Testis (tissue), 3 donors: Measurements from ENCODE around the gene SMIM1. TPM values are rescaled to one million over a fixed set of nuclear protein-coding genes. Genes with fewer than 3 reads are reported as not detected.

Source experiments
- DNase-seq: peaks from one replicate; pipeline ENCODE4 v3.0.0-alpha.2; 2019
- H3K27ac ChIP-seq, 2 donors: fragments of 200-600 bp; sonication (generic); one replicate each; pipeline ENCODE4 v1.5.1; 2019
- H3K27me3 ChIP-seq: fragments of 200-600 bp; sonication (generic); one replicate; pipeline ENCODE4 v1.5.1; 2019
- H3K36me3 ChIP-seq: fragments of 200-600 bp; sonication (generic); one replicate; pipeline ENCODE4 v1.5.1; 2017; ENCODE audit warnings: low read depth; ENCODE audit errors: missing control alignments
- H3K4me1 ChIP-seq: fragments of 200-600 bp; sonication (generic); one replicate; pipeline ENCODE4 v1.5.1; 2019
- H3K4me3 ChIP-seq, 2 donors: fragments of 200-600 bp; sonication (generic); one replicate each; pipeline ENCODE4 v1.5.1; 2017 to 2019
- H3K9me3 ChIP-seq: fragments of 200-600 bp; sonication (generic); one replicate; pipeline ENCODE4 v1.5.1; 2017
- POLR2A ChIP-seq: fragments of 450-650 bp; IDR thresholded peaks from one replicate; pipeline ENCODE4 v1.6.1; 2017; ENCODE audit warnings: antibody characterized with exemption, mild to moderate bottlenecking, moderate library complexity
- WGBS, 2 donors: methylation state at CpG; one replicate each; pipeline ENCODE4 v1.1.5; 2018; 5-methylcytosine and 5-hydroxymethylcytosine counted together
- intact Hi-C: fragments of 100-400 bp; cut with DNase I; formaldehyde crosslinking; loops from one replicate; pipeline ENCODE4 v1.15.1; 2023; ENCODE audit warnings: low total_unique reads
- polyA plus RNA-seq: library from polyadenylated mRNA; stranded (reverse); fragments of 350-450 nt; fragmentation: Illumina TruSeq; extraction: RNeasy Lipid Tissue Mini Kit (QIAGEN cat#74804); gene quantifications from one replicate; pipeline ENCODE4 v1.2.3, GENCODE V29; 2014; ENCODE audit warnings: low read depth, low replicate concordance; ENCODE audit not compliant: insufficient read depth
- total RNA-seq, 2 donors: library from RNA; depleted of rRNA; stranded (reverse); fragments of >200 nt; gene quantifications; one replicate each; pipeline ENCODE4 v1.2.3, GENCODE V29; 2016
- TF ChIP-seq, protein P1 (sequence below), 3 experiments: fragments of 450-650 bp in 2 of 3; fragments of 200-600 bp in 1 of 3; sonication (generic) in 1 of 3; IDR thresholded peaks; one replicate each; pipeline ENCODE4 v1.5.1; 2016 to 2019; ENCODE audit warnings: antibody characterized with exemption in 3 of 3, mild to moderate bottlenecking in 2 of 3, moderate library complexity in 1 of 3

SMIM1 gene
- total and polyA plus RNA-seq, 3 donors from 2014 or later = 92.9 to 213 (median 205) TPM

DNA sequence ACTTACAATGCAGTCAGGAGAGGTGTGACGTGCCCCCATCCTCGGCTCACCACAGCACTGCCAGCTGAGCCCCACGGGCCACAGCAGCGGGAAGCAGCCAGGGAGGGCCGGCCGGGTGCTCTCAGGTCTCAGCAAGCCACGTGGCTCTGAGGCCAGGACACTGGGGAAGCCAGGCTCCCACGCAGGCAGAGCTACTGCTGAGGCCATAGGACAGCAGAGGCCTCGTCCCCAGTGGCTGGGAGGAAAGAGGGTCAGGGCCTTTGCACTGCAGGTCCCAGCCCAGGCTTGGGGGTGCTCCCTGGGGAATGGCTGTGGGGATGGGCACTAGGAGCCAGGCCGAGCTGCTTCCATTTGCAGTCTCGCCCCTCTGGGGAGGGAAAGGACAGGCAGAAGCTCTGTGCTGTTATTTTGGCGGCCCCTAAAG lies 18.0 kb downstream of the SMIM1 start:
- 44 to 51% methylated on average over 6 to 9 of the region's 12 CpGs for WGBS, 2 donors
- Histone ChIP-seq H3K27ac (no peak overlapping the region), H3K9me3 (no peaks in the 10 kb centered on the region), H3K36me3 (no peaks in the 10 kb centered on the region), H3K4me1 (peaks cover 26% of the 10 kb centered on the region), H3K27me3 (no peaks in the 10 kb centered on the region), H3K4me3 (no peak overlapping the region)
- DNase-seq = no peak
- intact Hi-C loops = no loop called here
- TF ChIP-seq, protein P1, sequence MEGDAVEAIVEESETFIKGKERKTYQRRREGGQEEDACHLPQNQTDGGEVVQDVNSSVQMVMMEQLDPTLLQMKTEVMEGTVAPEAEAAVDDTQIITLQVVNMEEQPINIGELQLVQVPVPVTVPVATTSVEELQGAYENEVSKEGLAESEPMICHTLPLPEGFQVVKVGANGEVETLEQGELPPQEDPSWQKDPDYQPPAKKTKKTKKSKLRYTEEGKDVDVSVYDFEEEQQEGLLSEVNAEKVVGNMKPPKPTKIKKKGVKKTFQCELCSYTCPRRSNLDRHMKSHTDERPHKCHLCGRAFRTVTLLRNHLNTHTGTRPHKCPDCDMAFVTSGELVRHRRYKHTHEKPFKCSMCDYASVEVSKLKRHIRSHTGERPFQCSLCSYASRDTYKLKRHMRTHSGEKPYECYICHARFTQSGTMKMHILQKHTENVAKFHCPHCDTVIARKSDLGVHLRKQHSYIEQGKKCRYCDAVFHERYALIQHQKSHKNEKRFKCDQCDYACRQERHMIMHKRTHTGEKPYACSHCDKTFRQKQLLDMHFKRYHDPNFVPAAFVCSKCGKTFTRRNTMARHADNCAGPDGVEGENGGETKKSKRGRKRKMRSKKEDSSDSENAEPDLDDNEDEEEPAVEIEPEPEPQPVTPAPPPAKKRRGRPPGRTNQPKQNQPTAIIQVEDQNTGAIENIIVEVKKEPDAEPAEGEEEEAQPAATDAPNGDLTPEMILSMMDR (IDR thresholded peaks at IDR 0.05) = no peak
- TF ChIP-seq POLR2A = no peak

DNA sequence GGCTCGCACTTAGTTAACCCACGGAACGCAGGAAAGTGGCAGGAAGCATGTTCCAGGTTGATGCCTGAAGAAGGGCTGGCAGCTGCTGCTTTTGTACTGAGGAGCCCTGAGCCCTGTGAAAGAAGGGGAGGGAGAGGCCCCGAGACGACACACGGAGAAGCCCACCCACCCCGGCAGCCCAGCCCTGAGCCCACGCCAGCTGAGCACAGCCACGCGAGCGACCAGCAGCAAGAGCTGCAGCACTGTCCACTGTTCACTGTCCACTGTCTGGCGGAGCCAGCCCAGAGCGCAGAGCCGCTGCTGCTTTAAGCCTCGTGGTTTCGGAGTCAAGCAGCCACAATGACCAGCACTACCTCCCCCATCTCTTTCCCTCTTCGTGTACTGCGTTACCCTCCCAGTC lies 18.4 kb downstream of the SMIM1 start:
- no peaks in the 10 kb centered on the region for H3K27me3 ChIP-seq
- no peak for DNase-seq
- H3K9me3 ChIP-seq = no peaks in the 10 kb centered on the region
- TF ChIP-seq POLR2A = no peak
- TF ChIP-seq, protein P1 (IDR thresholded peaks at IDR 0.05) = no peak
- intact Hi-C loops = no loop called here
- no peak overlapping the region for H3K4me3 ChIP-seq
- 76 to 80% methylated on average over 18 of the region's 18 CpGs for WGBS, 2 donors
- H3K27ac ChIP-seq = no peak overlapping the region
- peaks cover 26% of the 10 kb centered on the region for H3K4me1 ChIP-seq
- no peaks in the 10 kb centered on the region for H3K36me3 ChIP-seq

DNA sequence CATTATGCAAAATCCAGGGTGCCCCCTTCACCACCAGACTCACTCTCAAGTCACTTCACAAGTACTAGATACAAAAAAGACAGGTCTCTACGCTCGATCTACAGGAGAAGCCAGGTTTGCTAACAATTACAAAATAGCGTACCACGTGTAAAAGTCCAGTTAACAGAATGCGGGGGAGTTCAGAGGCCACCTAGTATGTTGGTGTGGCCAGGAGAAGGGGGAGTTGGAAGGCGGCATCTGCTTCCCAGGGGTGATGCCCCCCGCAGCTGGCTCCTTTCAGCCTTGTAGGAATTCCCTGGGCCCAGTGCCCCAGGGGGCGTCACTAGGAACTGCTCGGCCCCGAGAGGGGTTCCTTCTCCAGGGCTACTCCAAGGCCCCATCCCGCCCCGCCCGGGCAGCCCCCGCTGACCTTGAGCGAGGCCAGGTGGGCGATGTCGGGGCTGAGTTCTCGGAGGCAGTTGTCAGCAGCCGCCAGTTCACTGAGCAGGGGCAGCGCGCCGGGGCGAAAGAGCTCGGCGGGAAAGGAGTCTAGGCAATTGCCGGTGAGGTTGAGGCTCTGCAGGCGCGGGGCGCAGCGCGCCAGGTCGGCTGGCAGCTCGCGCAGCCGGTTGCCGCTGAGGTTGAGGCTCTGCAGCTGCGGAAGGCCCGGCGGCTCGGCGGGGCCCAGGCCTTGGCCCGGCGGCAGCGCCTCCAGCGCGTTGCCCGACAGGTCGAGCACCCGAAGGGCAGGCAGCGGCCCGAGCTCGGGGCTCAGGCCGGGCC lies 23.1 kb downstream of the SMIM1 start:
- H3K4me1 ChIP-seq = peaks cover 27% of the 10 kb centered on the region
- TF ChIP-seq POLR2A = no peak
- TF ChIP-seq, protein P1 (IDR thresholded peaks at IDR 0.05) = no peak
- H3K9me3 ChIP-seq = no peaks in the 10 kb centered on the region
- H3K27me3 ChIP-seq = no peaks in the 10 kb centered on the region
- peak overlapping the region; percentile 87 to 97 for H3K4me3 ChIP-seq
- intact Hi-C loops = no loop called here
- H3K27ac ChIP-seq = no peak overlapping the region
- H3K36me3 ChIP-seq = no peaks in the 10 kb centered on the region
- 4 to 16% methylated on average over 8 to 28 of the region's 53 CpGs for WGBS, 2 donors
- DNase-seq = no peak

DNA sequence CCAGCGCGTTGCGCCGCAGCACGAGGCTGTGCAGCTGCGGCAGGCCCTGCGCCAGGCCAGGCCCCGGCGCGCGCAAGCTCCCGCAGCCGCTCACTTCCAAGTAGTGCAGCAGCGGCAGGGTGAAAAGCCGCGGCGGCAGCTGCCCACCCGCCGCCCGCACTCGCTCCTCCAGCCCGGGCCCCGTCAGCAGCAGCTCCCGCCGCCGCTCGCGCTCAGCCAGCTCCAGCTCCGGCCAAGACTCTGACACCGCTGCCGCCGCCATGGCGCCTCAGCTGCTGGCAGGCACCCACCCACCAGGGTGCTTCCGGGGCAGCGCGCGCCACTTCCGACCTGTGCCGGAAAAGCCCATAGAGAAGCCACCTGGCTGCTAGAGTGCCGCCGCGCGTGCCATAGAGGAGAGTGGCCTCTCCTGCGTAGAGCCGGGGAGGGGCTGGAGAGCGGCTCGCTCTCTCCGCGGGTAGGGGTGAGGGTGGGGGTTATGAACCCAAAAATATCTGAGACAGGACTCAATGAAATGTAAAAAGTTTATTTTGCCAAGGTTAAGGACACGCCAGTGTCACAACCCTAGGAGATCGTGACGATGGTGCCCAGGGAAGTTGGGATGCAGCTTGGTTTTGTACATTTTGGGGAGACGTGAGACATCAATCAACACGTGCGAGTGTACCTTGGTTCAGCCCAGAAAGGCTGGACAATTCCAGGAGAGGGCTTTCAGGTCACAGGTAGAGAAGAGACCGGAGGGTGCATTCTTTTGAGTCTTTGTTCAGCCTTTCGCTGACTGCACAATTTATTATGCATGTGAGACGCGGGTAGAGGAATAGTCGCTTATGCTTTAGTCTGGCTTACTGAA lies 23.9 kb downstream of the SMIM1 start, which contains the start of gene LRRC47:
TSS of gene LRRC47 (minus strand) at position 284 of the 847 bp plus-strand sequence. CDS start at position 262, 22 bp downstream.
- intact Hi-C loops = no loop called here
- 3 to 7% methylated on average over 21 to 39 of the region's 60 CpGs for WGBS, 2 donors
- Histone ChIP-seq H3K27me3 (no peaks in the 10 kb centered on the region), H3K27ac (no peak within 1 kb of the TSS), H3K36me3 (no peaks in the 10 kb centered on the region), H3K9me3 (no peaks in the 10 kb centered on the region), H3K4me1 (peaks cover 26% of the 10 kb centered on the region), H3K4me3 (peak within 1 kb of the TSS; percentile 87 to 97)
- TF ChIP-seq POLR2A = no peak
- TF ChIP-seq, protein P1 (IDR thresholded peaks at IDR 0.05) = peak in 1 of 3 experiments; percentile 5
- DNase-seq = peak; percentile 97
